Peyer's patch (tissue), 4 donors: Measurements from ENCODE around the gene ASTE1.

ENCODE experiments used
- POLR2A ChIP-seq, 2 donors: fragments of 450-650 bp; IDR thresholded peaks; one replicate each; pipeline ENCODE4 v1.5.1; 2017; ENCODE audit warnings: antibody characterized with exemption in 2 of 2, mild to moderate bottlenecking in 2 of 2, moderate library complexity in 2 of 2
- TF ChIP-seq, protein P1 (sequence below), 6 experiments: fragments of 450-650 bp in 4 of 6; fragments of 200-600 bp in 2 of 6; sonication (generic) in 1 of 6; IDR thresholded peaks; one replicate each; pipeline ENCODE4 v1.5.1; 2017 to 2019; ENCODE audit warnings: antibody characterized with exemption in 6 of 6, mild to moderate bottlenecking in 3 of 6, moderate library complexity in 1 of 6

DNA sequence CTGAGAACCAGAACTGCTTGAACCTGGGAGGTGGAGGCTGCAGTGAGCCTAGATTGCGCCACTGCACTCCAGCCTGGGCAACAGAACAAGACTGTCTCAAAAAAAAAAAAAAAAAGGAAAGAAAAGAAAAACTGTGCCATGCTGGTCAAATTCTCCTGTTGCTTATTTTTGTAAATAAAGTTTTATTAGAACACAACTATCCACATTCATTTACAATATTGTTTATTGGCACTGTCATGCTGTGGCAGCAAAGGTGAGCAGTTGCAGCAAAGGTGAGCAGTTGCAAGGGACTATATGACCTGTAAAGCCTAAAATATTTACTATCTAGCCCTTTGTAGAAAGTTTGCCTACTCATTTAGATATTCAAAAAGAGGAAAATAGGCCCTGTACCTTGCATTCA is 18.3 kb downstream of the ASTE1 start:
- no peak for TF ChIP-seq POLR2A (IDR thresholded peaks at IDR 0.05)
- TF ChIP-seq, protein P1, sequence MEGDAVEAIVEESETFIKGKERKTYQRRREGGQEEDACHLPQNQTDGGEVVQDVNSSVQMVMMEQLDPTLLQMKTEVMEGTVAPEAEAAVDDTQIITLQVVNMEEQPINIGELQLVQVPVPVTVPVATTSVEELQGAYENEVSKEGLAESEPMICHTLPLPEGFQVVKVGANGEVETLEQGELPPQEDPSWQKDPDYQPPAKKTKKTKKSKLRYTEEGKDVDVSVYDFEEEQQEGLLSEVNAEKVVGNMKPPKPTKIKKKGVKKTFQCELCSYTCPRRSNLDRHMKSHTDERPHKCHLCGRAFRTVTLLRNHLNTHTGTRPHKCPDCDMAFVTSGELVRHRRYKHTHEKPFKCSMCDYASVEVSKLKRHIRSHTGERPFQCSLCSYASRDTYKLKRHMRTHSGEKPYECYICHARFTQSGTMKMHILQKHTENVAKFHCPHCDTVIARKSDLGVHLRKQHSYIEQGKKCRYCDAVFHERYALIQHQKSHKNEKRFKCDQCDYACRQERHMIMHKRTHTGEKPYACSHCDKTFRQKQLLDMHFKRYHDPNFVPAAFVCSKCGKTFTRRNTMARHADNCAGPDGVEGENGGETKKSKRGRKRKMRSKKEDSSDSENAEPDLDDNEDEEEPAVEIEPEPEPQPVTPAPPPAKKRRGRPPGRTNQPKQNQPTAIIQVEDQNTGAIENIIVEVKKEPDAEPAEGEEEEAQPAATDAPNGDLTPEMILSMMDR (IDR thresholded peaks at IDR 0.05): no peak
